ENCODE measurements around the gene PLA2G3. TPM values are rescaled to one million over a fixed set of nuclear protein-coding genes. Genes with fewer than 3 reads are reported as not detected.

The PLA2G3 gene
- total and polyA plus RNA-seq, 2 of the 8 experiments (the other 6 are each of a cell fraction or from before 2014, with no cell fraction given) = 18.1 to 25.9 TPM

DNA sequence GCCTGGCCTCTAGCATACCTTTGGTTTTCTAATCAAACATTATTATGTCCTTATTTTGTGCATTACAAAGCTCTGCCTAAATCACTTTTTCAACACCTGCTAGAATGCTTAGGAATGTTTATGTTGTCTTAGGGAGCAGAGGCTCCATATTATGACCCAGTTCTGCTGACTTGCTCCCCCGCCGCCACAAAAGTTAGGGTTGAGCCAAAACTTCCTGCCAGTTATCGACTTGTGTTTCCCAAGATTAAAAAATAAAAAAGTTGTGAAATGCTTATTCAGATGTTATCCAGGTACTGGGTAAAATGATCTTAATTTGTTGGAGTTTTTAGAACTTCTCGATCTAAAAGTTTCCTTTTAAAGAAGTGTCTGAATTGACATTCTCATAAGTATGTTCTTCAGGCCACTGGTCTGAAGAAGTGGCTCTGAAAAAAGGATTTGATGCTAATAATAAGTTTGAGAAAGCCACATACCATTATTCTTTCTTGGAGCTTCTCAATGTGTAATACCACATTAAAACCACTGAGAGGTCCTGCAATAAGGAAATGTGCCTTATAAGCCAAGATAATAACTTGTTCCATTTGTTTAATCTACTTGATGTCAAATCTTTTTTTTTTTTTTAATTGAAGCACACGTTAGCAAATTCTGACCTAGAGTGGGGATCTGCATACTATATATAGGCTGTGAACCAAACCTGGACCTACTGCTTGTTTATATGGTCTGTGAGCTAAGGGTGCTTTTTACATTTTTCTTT is 21.9 kb upstream of the PLA2G3 start:
- Histone ChIP-seq H3K27ac (ENCODE audit: low read depth, low read length) (no peak overlapping the region), H2BK12ac (ENCODE audit: low read depth, low read length) (no peak overlapping the region), H3K4me1 (replicated peaks in 1 of 4; ENCODE audit: control insufficient read depth in 3 of 4, insufficient read depth in 4 of 4, low read length in 3 of 4) (peaks cover 0 to 8% (median 1%) of the 10 kb centered on the region in 4 experiments; a peak in 2 of 7 replicates), H2BK15ac (ENCODE audit: low read length) (no peak overlapping the region), H3K9ac (replicated peaks in 1 of 4; ENCODE audit: extremely low read depth in 1 of 4, low read depth in 3 of 4, low read length in 3 of 4) (no peak overlapping the region), H3K36me3 (ENCODE audit: control insufficient read depth in 2 of 4, insufficient read depth in 4 of 4, low read length in 3 of 4) (no peaks in the 10 kb centered on the region), H4K91ac (replicated peaks; ENCODE audit: insufficient read length, low read length) (no peak overlapping the region), H3K79me1 (ENCODE audit: low read depth, low read length) (no peaks in the 10 kb centered on the region; the same call in 1 of the 2 replicates), H2AK5ac (ENCODE audit: low read depth, low read length) (no peak overlapping the region), H3K27me3 (replicated peaks in 1 of 4; ENCODE audit: control insufficient read depth in 3 of 4, extremely low read depth in 1 of 4, insufficient read depth in 3 of 4, low read length in 3 of 4) (peaks cover 0 to 16% (median 6%) of the 10 kb centered on the region in 4 experiments; a peak in 4 of 7 replicates), H3K23me2 (ENCODE audit: low read depth, low read length) (0 out of 2 replicates have a peak, but pooled peaks cover 2% of the 10 kb centered on the region), H3K14ac (ENCODE audit: insufficient read length) (no peak overlapping the region), H2BK20ac (ENCODE audit: low read length) (no peak overlapping the region), H2AFZ (ENCODE audit: low read length) (no peak overlapping the region), H3K4ac (replicated peaks; ENCODE audit: insufficient read length, low read depth, low read length) (no peak overlapping the region), H3K56ac (replicated peaks; ENCODE audit: insufficient read length, low read depth, low read length) (no peak overlapping the region), H3K4me3 (ENCODE audit: extremely low read depth in 1 of 4, insufficient read depth in 2 of 4, low read depth in 3 of 4, low read length in 4 of 4) (no peak overlapping the region), H2BK5ac (ENCODE audit: low read depth, low read length) (no peak overlapping the region), H3K18ac (ENCODE audit: extremely low read depth, low read length) (no peak overlapping the region), H3K4me2 (ENCODE audit: insufficient read depth in 1 of 2, low read depth in 2 of 2, low read length in 2 of 2) (no peak overlapping the region), H4K20me1 (replicated peaks in 1 of 2; ENCODE audit: control insufficient read depth in 1 of 2, insufficient read depth in 2 of 2, low read length in 2 of 2) (peaks cover 0 to 2% of the 10 kb centered on the region in 2 experiments), H4K5ac (ENCODE audit: insufficient read length, low read depth, low read length) (no peak overlapping the region), H3K9me3 (ENCODE audit: insufficient read depth in 2 of 2, low read depth in 1 of 2, low read length in 1 of 2) (no peaks in the 10 kb centered on the region), H3K79me2 (ENCODE audit: control insufficient read depth in 1 of 2, insufficient read depth in 2 of 2, low read length in 2 of 2) (peaks cover 5 to 19% of the 10 kb centered on the region in 2 experiments; a peak in 3 of 4 replicates), H2BK120ac (replicated peaks; ENCODE audit: low read depth, low read length) (no peak overlapping the region), H4K8ac (ENCODE audit: extremely low read depth, insufficient read depth, low read length) (no peak overlapping the region), H3K23ac (ENCODE audit: insufficient read length) (no peak overlapping the region)
- ChIA-PET CTCF (ENCODE audit: partially characterized antibody) (interaction anchor here (0.5 to 2.4 kb wide), 5 partner anchors 38 to 218 kb away, joined by 3 to 12 read pairs (median 4); no protein-coding TSS in a partner anchor), POLR2A (ENCODE audit: partially characterized antibody) (interaction anchor here (0.6 to 1.6 kb wide), 4 partner anchors 8 to 194 kb away, joined by 3 to 5 read pairs (median 4); no protein-coding TSS in a partner anchor)
- TF ChIP-seq PHF8 (conservative IDR thresholded peaks at IDR 0.05; ENCODE audit: low read depth, low read length) = no peak
- TF ChIP-seq MAFK (IDR thresholded peaks at IDR 0.05; ENCODE audit: low read depth, low read length) = no peak
- TF ChIP-seq CBX8 (IDR thresholded peaks at IDR 0.05; ENCODE audit: borderline replicate concordance, low read depth, low read length) = no peak
- TF ChIP-seq ATF3 (IDR thresholded peaks at IDR 0.05; ENCODE audit: insufficient read depth, low read depth, low read length) = no peak
- no peak for TF ChIP-seq TCF12 (IDR thresholded peaks at IDR 0.05; ENCODE audit: low read depth, low read length)
- no peak for TF ChIP-seq TAF7 (optimal IDR thresholded peaks at IDR 0.05; ENCODE audit: borderline replicate concordance, low read depth, low read length)
- TF ChIP-seq POU5F1 (IDR thresholded peaks at IDR 0.05; ENCODE audit: low read depth, low read length) = no peak
- TF ChIP-seq BACH1 (IDR thresholded peaks at IDR 0.05; ENCODE audit: low read length) = no peak
- 93% methylated on average over 5 of the region's 5 CpGs; no CpG with 5 or more reads in 1 of the 2 experiments for WGBS, 2 experiments (ENCODE audit: extremely low coverage in 1 of 2, insufficient coverage in 1 of 2, insufficient read length in 1 of 2, insufficient replicate concordance in 2 of 2, low coverage in 1 of 2, low lambda C conversion rate in 2 of 2, missing lambda C conversion rate in 1 of 2)
- FAIRE-seq (no peak), DNase-seq (ENCODE audit: low read depth in 1 of 2, low spot score in 2 of 2) (no peak)

Data from H1 (cell line).